Gastroesophageal sphincter (tissue), 4 donors: ENCODE data around the gene TJAP1. TPM values are rescaled to one million over a fixed set of nuclear protein-coding genes. Genes with fewer than 3 reads are reported as not detected.
"Not testable (repeated sequence)": the region's sequence is repeated elsewhere in the genome, so short reads cannot be mapped to it uniquely, and the experiment has no call there.

Experiments
- ATAC-seq: fragments of 150-250 bp; one replicate; pipeline ENCODE4 v1.9.1; 2016; ENCODE audit warnings: mild to moderate bottlenecking, moderate library complexity
- H3K27ac ChIP-seq, 4 donors: fragments of 200-600 bp; sonication (generic) in 3 of 4; 1 replicate in 3 of 4; 2 replicates in 1 of 4; pipeline ENCODE4 v1.5.1; 2016 to 2019
- H3K27me3 ChIP-seq: fragments of 200-600 bp; sonication (generic); one replicate; pipeline ENCODE4 v1.5.1; 2019
- H3K36me3 ChIP-seq, 2 donors: fragments of 200-600 bp; sonication (generic); one replicate each; pipeline ENCODE4 v1.5.1; 2019; ENCODE audit warnings: control low read depth in 1 of 2
- H3K4me1 ChIP-seq, 3 donors: fragments of 200-600 bp; sonication (generic); 1 replicate in 2 of 3; 2 replicates in 1 of 3; pipeline ENCODE4 v1.5.1; 2016 to 2019; ENCODE audit warnings: control low read depth in 2 of 3
- H3K4me3 ChIP-seq, 2 donors: fragments of 200-600 bp; sonication (generic); one replicate each; pipeline ENCODE4 v1.5.1; 2019; ENCODE audit warnings: mild to moderate bottlenecking in 1 of 2, moderate library complexity in 1 of 2
- H3K9me3 ChIP-seq, 3 donors: fragments of 200-600 bp; sonication (generic); one replicate each; pipeline ENCODE4 v1.5.1; 2017 to 2019; ENCODE audit warnings: control low read depth in 2 of 3
- EP300 ChIP-seq: sonication (generic); formaldehyde crosslinking; IDR thresholded peaks from one replicate; pipeline ENCODE4 v1.6.1; 2017; ENCODE audit warnings: antibody characterized with exemption, mild to moderate bottlenecking
- POLR2A ChIP-seq, 2 donors: fragments of 450-650 bp; IDR thresholded peaks; one replicate each; pipeline ENCODE4 v1.6.1; 2017; ENCODE audit warnings: antibody characterized with exemption in 2 of 2, mild to moderate bottlenecking in 2 of 2, moderate library complexity in 1 of 2
- POLR2AphosphoS5 ChIP-seq: sonication (generic); formaldehyde crosslinking; IDR thresholded peaks from one replicate; pipeline ENCODE4 v1.6.1; 2017; ENCODE audit warnings: antibody characterized with exemption
- WGBS, 2 donors: methylation state at CpG; one replicate each; pipeline ENCODE4 v1.1.5; 2018; ENCODE audit warnings: low coverage in 1 of 2; 5-methylcytosine and 5-hydroxymethylcytosine counted together
- total RNA-seq, 4 donors: library from RNA; depleted of rRNA; stranded (reverse); fragments of >200 nt; gene quantifications; one replicate each; pipeline ENCODE4 v1.1.0, GENCODE V29; 2016
- TF ChIP-seq, protein P1 (sequence below), 4 experiments: fragments of 200-600 bp in 2 of 4; fragments of 450-650 bp in 2 of 4; sonication (generic) in 1 of 4; IDR thresholded peaks; one replicate each; pipeline ENCODE4 v1.5.1; 2017 to 2019; ENCODE audit warnings: antibody characterized with exemption in 4 of 4, mild to moderate bottlenecking in 2 of 4, moderate library complexity in 2 of 4

Gene TJAP1
- total RNA-seq, 4 donors from 2014 or later: 20.1 to 36.0 (median 27.8) TPM

DNA sequence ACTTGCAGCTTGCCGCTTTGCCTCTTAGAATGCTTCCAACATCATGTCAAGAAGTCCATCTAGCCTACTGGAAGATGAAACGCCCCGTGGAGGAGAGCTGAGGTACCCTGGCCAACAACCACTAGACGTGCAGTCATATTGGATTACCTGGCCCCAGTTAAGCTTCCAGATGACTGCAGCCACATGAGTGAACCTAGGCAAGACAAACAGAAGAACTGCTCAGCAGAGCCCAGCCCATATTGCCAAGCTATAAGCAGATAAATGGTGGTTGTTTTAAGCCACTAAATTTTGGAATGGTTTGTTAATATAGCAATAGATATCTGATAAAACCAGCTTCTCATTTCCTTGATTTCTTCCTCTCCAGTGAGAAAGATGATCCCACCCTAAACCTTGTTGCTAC, 17.3 kb upstream of the TJAP1 start:
- 67% methylated on average over 1 of the region's 4 CpGs; no CpG with 5 or more reads in 1 of the 2 donors for WGBS, 2 donors
- TF ChIP-seq POLR2AphosphoS5: no peak
- TF ChIP-seq, protein P1, sequence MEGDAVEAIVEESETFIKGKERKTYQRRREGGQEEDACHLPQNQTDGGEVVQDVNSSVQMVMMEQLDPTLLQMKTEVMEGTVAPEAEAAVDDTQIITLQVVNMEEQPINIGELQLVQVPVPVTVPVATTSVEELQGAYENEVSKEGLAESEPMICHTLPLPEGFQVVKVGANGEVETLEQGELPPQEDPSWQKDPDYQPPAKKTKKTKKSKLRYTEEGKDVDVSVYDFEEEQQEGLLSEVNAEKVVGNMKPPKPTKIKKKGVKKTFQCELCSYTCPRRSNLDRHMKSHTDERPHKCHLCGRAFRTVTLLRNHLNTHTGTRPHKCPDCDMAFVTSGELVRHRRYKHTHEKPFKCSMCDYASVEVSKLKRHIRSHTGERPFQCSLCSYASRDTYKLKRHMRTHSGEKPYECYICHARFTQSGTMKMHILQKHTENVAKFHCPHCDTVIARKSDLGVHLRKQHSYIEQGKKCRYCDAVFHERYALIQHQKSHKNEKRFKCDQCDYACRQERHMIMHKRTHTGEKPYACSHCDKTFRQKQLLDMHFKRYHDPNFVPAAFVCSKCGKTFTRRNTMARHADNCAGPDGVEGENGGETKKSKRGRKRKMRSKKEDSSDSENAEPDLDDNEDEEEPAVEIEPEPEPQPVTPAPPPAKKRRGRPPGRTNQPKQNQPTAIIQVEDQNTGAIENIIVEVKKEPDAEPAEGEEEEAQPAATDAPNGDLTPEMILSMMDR (IDR thresholded peaks at IDR 0.05): no peak
- no peak for ATAC-seq
- H3K36me3 ChIP-seq: no peaks in the 10 kb centered on the region
- peaks cover 0 to 3% (median 0%) of the 10 kb centered on the region in 3 donors for H3K9me3 ChIP-seq
- H3K27me3 ChIP-seq: peaks cover 94% of the 10 kb centered on the region
- no peak overlapping the region for H3K27ac ChIP-seq
- H3K4me3 ChIP-seq: no peak overlapping the region
- peaks cover 0 to 12% (median 4%) of the 10 kb centered on the region in 3 donors for H3K4me1 ChIP-seq

DNA sequence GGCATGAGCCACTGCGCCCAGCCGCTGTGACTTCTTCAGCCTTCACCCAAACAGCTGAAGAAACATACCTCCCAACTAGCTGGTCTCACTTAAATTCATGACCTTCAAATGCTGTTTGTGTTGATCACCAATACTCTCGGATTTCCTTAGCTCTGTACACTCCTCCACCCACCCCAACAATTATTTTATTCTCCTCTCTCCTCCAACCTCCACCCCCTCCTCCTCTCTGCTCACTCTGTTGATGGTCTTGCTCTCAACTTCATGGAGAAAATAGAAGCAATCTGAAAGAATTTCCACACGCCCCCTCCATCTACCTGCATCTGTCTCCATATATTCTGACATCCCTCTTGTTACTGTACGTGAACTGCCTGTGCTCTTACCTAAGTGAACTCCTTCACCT, 15.4 kb upstream of the TJAP1 start:
- H3K27me3 ChIP-seq: peaks cover 93% of the 10 kb centered on the region
- no peak overlapping the region for H3K27ac ChIP-seq
- H3K9me3 ChIP-seq: no peaks in the 10 kb centered on the region
- no peak overlapping the region for H3K4me3 ChIP-seq
- H3K4me1 ChIP-seq: no peaks in the 10 kb centered on the region
- H3K36me3 ChIP-seq: no peaks in the 10 kb centered on the region
- TF ChIP-seq, protein P1 (IDR thresholded peaks at IDR 0.05): no peak
- TF ChIP-seq POLR2AphosphoS5 (no peak), EP300 (no peak), POLR2A (IDR thresholded peaks at IDR 0.05) (no peak)
- no peak for ATAC-seq
- WGBS, 2 donors: 57 to 72% methylated on average over 5 of the region's 5 CpGs

DNA sequence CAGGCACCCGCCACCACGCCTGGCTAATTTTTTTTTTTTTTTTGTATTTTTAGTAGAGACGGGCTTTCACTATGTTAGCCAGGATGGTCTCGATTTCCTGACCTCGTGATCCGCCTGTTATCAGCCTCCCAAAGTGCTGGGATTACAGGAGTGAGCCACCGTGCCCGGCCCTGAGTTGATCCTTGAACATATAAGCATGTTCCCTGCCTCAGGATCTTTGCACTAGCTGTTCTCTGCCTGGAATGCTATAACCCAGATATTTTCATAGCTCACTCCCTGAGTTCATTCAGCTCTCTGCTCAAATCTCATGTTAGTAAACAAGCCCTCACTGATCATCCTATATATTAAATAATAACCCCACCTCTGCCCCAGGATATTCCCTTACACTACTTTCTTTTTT, 13.0 kb upstream of the TJAP1 start:
- no peak overlapping the region for H3K27ac ChIP-seq
- no peak for ATAC-seq
- H3K4me3 ChIP-seq: no peak overlapping the region
- H3K27me3 ChIP-seq: peaks cover 85% of the 10 kb centered on the region
- H3K36me3 ChIP-seq: no peaks in the 10 kb centered on the region
- TF ChIP-seq, protein P1 (IDR thresholded peaks at IDR 0.05): no peak
- TF ChIP-seq POLR2A (IDR thresholded peaks at IDR 0.05): no peak
- no peak for TF ChIP-seq EP300
- TF ChIP-seq POLR2AphosphoS5: no peak
- WGBS, 2 donors: 80% methylated on average over 8 of the region's 8 CpGs; no CpG with 5 or more reads in 1 of the 2 donors
- no peaks in the 10 kb centered on the region for H3K9me3 ChIP-seq
- H3K4me1 ChIP-seq: no peaks in the 10 kb centered on the region

GRCh38 chr6:43465948-43466347, 11.4 kb upstream of the TJAP1 start:
- H3K4me1 ChIP-seq: no peaks in the 10 kb centered on the region
- peaks cover 84% of the 10 kb centered on the region for H3K27me3 ChIP-seq
- TF ChIP-seq EP300 (no peak), POLR2A (IDR thresholded peaks at IDR 0.05) (no peak), POLR2AphosphoS5 (no peak)
- TF ChIP-seq, protein P1 (IDR thresholded peaks at IDR 0.05): no peak
- H3K9me3 ChIP-seq: no peaks in the 10 kb centered on the region
- no peak for ATAC-seq
- WGBS, 2 donors: 56 to 63% methylated on average over 1 of the region's 2 CpGs
- no peak overlapping the region for H3K27ac ChIP-seq
- H3K36me3 ChIP-seq: no peaks in the 10 kb centered on the region
- no peak overlapping the region for H3K4me3 ChIP-seq

DNA sequence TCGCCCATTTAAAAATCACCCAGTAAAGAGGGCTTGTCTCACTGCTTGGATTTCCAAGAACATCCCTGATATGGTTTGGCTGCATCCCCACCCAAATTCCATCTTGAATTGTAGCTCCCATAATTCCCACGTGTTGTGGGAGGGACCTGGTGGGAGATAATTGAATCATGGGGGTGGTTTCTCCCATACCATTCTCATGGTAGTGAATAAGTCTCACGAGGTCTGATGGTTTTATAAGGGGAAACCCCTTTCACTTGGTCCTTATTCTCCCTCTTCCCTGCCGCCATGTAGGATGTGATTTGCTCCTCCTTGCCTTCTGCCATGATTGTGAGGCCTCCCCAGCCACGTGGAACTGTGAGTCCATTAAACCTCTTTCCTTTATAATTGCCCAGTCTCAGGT, 10.1 kb upstream of the TJAP1 start:
- not testable (repeated sequence) for H3K9me3 ChIP-seq, H3K27ac ChIP-seq, H3K36me3 ChIP-seq, H3K4me3 ChIP-seq, H3K4me1 ChIP-seq, ATAC-seq
- H3K27me3 ChIP-seq: peaks cover 74% of the 10 kb centered on the region
- WGBS, 2 donors: 63 to 78% methylated on average over 3 to 4 of the region's 5 CpGs

GRCh38 chr6:43467752-43468151, 9.6 kb upstream of the TJAP1 start:
- no peak overlapping the region for H3K4me3 ChIP-seq
- 60 to 71% methylated on average over 1 to 3 of the region's 4 CpGs for WGBS, 2 donors
- H3K4me1 ChIP-seq: no peaks in the 10 kb centered on the region
- no peak for ATAC-seq
- H3K27ac ChIP-seq: no peak overlapping the region
- TF ChIP-seq POLR2A (IDR thresholded peaks at IDR 0.05) (no peak), EP300 (no peak), POLR2AphosphoS5 (no peak)
- TF ChIP-seq, protein P1 (IDR thresholded peaks at IDR 0.05): no peak
- H3K27me3 ChIP-seq: peaks cover 70% of the 10 kb centered on the region
- no peaks in the 10 kb centered on the region for H3K36me3 ChIP-seq
- no peaks in the 10 kb centered on the region for H3K9me3 ChIP-seq
